HG02588 (cell line): ENCODE measurements around the gene KAZN.

ENCODE experiments used
- ATAC-seq: cut with Tn5 transposase; IDR thresholded peaks from one replicate; pipeline ENCODE4 v1.9.1; 2021; ENCODE audit warnings: mild to moderate bottlenecking, moderate library complexity; ENCODE audit not compliant: unreplicated experiment

KAZN gene

DNA sequence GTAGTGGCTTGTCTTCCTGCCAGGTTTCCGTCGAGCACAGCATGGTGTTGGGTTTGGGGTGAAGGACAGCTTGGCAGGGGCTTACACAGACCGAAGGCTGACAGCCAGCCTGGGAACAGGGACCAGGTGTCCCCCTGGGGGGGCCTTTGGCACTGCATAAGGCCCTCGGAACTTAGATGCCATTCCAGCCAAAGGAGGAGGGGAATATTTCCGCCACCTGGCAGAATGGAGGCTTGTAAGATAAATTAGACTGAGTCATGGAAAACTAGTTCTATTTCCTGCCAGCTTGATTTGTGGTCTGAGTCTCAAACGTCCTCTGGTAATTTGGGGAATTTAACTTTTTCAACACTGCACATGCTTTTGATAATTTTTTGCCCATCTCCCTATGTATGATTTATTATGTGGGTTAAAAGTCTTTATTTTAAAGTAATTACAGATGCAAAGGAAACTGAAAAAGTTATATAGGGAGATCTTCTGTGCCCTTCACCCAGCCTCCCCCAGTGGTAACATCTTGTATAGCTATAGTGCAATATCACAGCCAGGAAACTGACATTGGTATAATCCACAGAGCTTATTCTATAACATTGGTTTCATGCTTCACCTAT, 543.6 kb downstream of the KAZN start:
- no peak for ATAC-seq

- ATAC-seq = no peak
Observed at GRCh38 chr1:15145327-15145726, 546.8 kb downstream of the KAZN start.

DNA sequence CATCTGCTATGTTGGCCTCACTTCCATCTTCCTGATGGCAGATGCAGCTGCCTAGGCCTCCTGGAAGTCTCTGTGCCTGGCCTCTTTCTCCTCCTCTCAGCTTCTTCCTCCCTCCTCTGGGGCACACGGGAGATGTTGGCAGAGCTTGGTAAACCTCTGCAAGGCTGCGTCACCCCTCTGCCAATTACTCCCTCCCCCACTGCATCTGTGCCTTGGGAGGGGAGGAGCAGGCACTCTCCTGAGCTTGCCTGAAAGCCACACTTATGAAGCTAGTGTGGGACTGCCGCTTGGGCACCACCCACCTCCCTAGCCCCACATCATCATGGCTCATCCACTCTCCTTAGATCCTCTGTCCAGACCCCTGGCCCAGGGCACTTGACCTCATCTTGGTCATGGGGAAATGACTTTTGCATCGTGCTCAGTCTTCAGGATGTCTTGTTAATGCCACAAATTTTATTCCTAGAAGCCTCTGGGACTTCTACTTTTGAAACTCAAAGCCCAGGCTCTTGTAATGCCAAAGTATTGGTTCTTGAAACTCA, 547.7 kb downstream of the KAZN start:
- no peak for ATAC-seq

DNA sequence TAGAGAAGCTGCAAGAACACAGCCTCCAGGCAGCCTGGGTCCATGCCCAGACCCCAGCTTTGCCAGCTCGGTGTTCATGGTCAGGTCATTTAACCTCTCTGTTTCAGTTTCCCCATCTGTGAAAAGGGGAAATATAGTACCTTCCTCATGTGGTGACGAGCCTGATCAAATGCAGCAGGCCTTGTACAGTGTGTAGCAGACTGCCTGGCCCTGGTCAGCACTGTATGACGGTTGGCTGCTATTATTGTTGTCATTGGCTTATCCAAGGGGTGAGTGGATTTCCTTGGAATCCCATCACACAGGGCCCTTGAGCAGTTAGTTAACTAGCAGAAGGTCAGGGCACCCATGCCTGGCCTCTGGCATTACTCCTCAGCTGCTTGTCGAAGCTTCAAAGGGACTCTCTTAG, 548.5 kb downstream of the KAZN start:
- ATAC-seq = no peak

- ATAC-seq = no peak
Observed at GRCh38 chr1:15148004-15148403, 549.5 kb downstream of the KAZN start.

- ATAC-seq = no peak
Observed at GRCh38 chr1:15148475-15148874, 550.0 kb downstream of the KAZN start.

GRCh38 chr1:15148941-15149340, 550.5 kb downstream of the KAZN start:
- ATAC-seq = no peak

DNA sequence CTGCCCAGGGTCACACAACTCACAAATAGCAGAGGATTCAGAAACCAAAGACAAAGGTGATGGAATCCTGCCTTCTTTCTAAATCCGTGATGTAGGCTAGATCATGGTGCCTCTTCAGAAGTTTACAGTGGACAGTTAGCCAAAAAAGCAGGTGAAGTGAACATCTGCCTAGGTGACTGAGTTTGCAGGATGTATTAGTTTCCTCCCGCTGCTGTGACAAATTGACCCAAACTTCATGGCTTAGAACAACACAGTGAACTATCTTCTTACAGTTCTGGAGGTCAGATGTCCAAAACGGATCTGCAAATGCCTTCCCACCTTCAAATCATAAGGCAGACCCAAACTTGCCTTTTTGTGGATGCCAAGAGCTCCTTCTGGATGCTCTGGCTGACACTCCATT, 551.9 kb downstream of the KAZN start:
- ATAC-seq = no peak

GRCh38 chr1:15151377-15151806, 552.9 kb downstream of the KAZN start:
- ATAC-seq = no peak

DNA sequence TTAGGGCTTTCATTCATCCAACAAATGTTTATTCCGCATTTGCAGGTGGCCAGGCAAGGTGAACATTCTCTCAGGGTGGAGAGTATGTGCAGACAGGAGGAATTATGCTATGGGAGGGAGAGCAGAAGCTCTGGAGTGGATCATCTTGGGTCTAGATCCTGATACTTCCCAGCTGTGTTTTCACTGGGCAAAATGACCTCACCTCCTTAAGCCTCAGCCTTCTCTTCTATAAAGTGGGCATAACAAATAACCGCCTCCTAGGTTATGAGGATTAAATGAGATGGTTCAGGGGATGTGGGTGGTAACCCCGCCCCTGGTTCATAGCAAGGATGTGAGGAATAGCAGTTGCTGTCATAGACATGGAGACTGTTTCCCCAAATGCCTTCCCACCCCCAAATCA, 553.4 kb downstream of the KAZN start:
- ATAC-seq = no peak

DNA sequence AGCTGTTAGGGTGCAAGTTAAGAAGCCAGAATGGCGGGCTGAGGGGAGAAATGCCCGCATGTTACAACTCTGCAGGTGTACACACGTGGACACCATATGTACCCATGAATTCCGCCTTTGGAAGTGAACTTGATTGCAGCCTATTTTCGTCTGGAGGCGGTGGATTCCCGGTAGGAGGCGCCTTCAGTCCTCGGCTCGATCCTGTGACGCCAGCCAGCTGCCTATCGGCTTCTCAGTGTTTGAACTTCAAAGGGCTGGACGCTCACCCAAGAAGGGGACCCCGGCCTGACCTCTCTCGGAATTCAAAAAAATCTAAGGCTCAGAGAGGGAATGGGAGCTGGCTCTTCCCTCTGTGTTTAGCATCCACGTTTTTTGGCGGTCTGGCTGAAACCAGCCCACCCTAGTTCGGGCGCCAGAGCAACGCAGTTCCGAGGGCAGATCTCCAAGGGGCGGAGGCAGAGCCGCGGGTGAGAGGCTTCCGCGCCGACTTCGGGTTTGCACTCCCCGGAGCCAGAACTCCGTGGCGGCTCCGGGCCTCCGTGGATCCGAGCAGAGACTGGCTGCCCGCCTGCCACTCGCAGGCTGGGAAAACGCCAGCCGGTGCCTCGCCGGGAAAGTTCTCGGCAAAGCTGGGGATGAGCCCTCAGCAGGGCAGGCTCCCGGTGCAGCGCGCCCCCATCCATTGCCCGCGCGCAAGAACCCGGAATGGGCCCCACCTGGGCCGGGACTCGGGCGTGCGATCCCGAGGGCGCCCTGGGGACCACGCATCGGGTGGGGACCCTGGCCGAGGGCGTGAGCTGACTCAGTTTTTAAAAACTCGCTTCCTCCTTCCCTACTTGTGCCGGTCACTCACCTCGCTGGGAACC, 554.1 kb downstream of the KAZN start:
- ATAC-seq = no peak

- no peak for ATAC-seq
Observed at GRCh38 chr1:15153184-15153841, 554.8 kb downstream of the KAZN start, which contains the start of gene TMEM51. TSS of gene TMEM51 (plus strand) at chr1:15153747. CDS start at chr1:15215088, 61,341 bp downstream.

- ATAC-seq = no peak
Observed at GRCh38 chr1:15153842-15154479, 555.5 kb downstream of the KAZN start.

- ATAC-seq = no peak
Observed at GRCh38 chr1:15154480-15155036, 556.1 kb downstream of the KAZN start.

GRCh38 chr1:15155191-15155590, 556.7 kb downstream of the KAZN start:
- ATAC-seq = no peak

DNA sequence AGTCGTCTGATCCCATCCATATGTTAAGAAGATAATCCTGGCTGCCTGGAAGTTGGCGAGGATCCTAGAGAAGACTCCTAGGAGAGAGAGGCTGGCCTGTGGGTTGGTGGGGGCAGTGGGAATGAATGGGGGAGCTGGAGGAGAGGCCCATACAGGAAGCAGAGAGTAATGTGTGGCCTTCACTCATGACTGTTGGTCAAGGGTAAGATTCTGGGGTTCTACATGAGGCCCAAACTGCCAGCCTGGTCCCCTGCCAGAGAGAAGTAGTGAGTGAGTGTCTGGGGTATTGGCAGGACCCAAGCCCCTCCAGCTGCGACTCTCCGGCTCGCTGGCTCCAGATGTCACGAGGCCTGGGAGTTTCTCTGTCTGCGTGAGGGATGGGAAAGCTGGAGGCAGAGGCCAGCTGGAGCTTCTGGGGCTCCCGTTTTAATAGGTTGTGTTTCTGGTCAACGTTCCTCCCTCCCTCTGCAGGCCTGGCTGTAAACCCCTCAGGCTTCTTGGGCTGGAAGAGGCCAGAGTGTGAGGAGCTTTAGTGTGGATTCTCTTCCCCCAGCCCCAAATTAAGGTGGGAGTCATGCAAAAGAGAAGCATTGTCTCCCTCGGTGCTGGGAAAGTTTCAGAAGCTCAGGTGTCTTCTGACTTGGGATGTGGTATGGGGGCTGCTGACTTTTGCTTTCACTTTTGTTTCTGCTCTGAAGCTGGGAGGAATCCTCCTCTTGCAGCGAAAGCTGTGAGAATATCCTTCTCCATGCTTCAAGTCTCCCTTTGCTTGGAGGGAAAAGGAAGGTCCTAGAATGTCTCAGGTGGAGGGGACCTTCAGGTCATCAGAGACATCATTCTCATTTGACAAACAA, 557.6 kb downstream of the KAZN start:
- ATAC-seq = no peak

GRCh38 chr1:15156807-15157380, 558.4 kb downstream of the KAZN start:
- no peak for ATAC-seq

- no peak for ATAC-seq
Observed at GRCh38 chr1:15157524-15158399, 559.3 kb downstream of the KAZN start.
